GM21576 (cell line): ENCODE data around the gene CDKAL1.
"Not testable (repeated sequence)": the region's sequence is repeated elsewhere in the genome, so short reads cannot be mapped to it uniquely, and the experiment has no call there.

Experiments
- ATAC-seq: cut with Tn5 transposase; IDR thresholded peaks from one replicate; pipeline ENCODE4 v1.9.1; 2021; ENCODE audit warnings: mild to moderate bottlenecking, moderate library complexity; ENCODE audit not compliant: unreplicated experiment

The CDKAL1 gene

GRCh38 chr6:20826378-20826777, 292.1 kb downstream of the CDKAL1 start:
- no peak for ATAC-seq

GRCh38 chr6:20827798-20828197, 293.5 kb downstream of the CDKAL1 start:
- no peak for ATAC-seq

- ATAC-seq: no peak
Measured at GRCh38 chr6:20830576-20830975, 296.3 kb downstream of the CDKAL1 start.

- not testable (repeated sequence) for ATAC-seq
Measured at GRCh38 chr6:20831251-20831650, 297.0 kb downstream of the CDKAL1 start.

- no peak for ATAC-seq
Measured at GRCh38 chr6:20833881-20834515, 299.7 kb downstream of the CDKAL1 start.

- ATAC-seq: no peak
Measured at GRCh38 chr6:20835315-20836010, 301.2 kb downstream of the CDKAL1 start.

- no peak for ATAC-seq
Measured at GRCh38 chr6:20837189-20837588, 302.9 kb downstream of the CDKAL1 start.

GRCh38 chr6:20838113-20838512, 303.9 kb downstream of the CDKAL1 start:
- no peak for ATAC-seq

- no peak for ATAC-seq
Measured at GRCh38 chr6:20839630-20840029, 305.4 kb downstream of the CDKAL1 start.

GRCh38 chr6:20840675-20841074, 306.4 kb downstream of the CDKAL1 start:
- ATAC-seq: no peak

GRCh38 chr6:20841806-20842205, 307.5 kb downstream of the CDKAL1 start:
- no peak for ATAC-seq

GRCh38 chr6:20845592-20845991, 311.3 kb downstream of the CDKAL1 start:
- no peak for ATAC-seq

GRCh38 chr6:20846602-20847028, 312.4 kb downstream of the CDKAL1 start:
- ATAC-seq: peak; percentile 79

GRCh38 chr6:20847904-20848303, 313.6 kb downstream of the CDKAL1 start:
- no peak for ATAC-seq

GRCh38 chr6:20850686-20851416, 316.6 kb downstream of the CDKAL1 start:
- no peak for ATAC-seq

GRCh38 chr6:20851795-20852194, 317.5 kb downstream of the CDKAL1 start:
- ATAC-seq: no peak

GRCh38 chr6:20853828-20854227, 319.6 kb downstream of the CDKAL1 start:
- ATAC-seq: no peak

GRCh38 chr6:20856681-20857288, 322.5 kb downstream of the CDKAL1 start:
- no peak for ATAC-seq

GRCh38 chr6:20861481-20861880, 327.2 kb downstream of the CDKAL1 start:
- ATAC-seq: no peak

GRCh38 chr6:20866036-20866435, 331.8 kb downstream of the CDKAL1 start:
- no peak for ATAC-seq

GRCh38 chr6:20866935-20867703, 332.9 kb downstream of the CDKAL1 start:
- ATAC-seq: no peak
